VCaP (cell line): Measurements from ENCODE around the gene DHCR7.

Source experiments
- H3K27ac ChIP-seq: fragments of 450-650 bp; 2 replicates; pipeline ENCODE4 v1.5.1; 2017
- TF ChIP-seq, protein P1 (sequence below): fragments of 450-650 bp; conservative IDR thresholded peaks from 2 replicates; pipeline ENCODE4 v1.5.1; 2017; ENCODE audit warnings: mild to moderate bottlenecking, moderate library complexity

DHCR7 gene

GRCh38 chr11:71448257-71449171, at the start of gene DHCR7:
DHCR7 (minus strand) TSS chr11:71448393; CDS start chr11:71444952, 3,441 bp downstream.
- TF ChIP-seq, protein P1, sequence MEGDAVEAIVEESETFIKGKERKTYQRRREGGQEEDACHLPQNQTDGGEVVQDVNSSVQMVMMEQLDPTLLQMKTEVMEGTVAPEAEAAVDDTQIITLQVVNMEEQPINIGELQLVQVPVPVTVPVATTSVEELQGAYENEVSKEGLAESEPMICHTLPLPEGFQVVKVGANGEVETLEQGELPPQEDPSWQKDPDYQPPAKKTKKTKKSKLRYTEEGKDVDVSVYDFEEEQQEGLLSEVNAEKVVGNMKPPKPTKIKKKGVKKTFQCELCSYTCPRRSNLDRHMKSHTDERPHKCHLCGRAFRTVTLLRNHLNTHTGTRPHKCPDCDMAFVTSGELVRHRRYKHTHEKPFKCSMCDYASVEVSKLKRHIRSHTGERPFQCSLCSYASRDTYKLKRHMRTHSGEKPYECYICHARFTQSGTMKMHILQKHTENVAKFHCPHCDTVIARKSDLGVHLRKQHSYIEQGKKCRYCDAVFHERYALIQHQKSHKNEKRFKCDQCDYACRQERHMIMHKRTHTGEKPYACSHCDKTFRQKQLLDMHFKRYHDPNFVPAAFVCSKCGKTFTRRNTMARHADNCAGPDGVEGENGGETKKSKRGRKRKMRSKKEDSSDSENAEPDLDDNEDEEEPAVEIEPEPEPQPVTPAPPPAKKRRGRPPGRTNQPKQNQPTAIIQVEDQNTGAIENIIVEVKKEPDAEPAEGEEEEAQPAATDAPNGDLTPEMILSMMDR, result no peak; the same call in 1 of the 2 replicates
- H3K27ac ChIP-seq, result peak within 1 kb of the TSS; percentile 98

DNA sequence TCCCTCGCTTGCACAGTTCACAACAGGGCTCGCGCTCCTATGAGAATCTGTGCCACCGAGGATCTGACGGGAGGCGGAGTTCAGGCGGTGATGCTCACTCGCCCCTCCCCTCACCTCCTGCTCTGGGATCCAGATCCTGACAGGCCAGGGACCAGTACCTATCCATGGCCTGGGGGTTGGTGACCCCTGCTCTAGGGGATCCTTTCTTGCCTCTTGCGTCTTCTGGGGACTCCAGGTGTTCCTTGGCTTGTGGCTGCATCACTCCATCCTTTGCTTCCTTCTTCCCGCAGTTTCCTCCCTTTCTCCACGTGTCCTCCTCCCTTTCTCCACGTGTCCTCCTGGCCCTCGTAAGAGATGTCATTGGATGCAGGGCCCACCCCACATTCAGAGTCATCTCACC, 48.2 kb upstream of the DHCR7 start:
- TF ChIP-seq, protein P1, result no peak
- no peak overlapping the region for H3K27ac ChIP-seq

DNA sequence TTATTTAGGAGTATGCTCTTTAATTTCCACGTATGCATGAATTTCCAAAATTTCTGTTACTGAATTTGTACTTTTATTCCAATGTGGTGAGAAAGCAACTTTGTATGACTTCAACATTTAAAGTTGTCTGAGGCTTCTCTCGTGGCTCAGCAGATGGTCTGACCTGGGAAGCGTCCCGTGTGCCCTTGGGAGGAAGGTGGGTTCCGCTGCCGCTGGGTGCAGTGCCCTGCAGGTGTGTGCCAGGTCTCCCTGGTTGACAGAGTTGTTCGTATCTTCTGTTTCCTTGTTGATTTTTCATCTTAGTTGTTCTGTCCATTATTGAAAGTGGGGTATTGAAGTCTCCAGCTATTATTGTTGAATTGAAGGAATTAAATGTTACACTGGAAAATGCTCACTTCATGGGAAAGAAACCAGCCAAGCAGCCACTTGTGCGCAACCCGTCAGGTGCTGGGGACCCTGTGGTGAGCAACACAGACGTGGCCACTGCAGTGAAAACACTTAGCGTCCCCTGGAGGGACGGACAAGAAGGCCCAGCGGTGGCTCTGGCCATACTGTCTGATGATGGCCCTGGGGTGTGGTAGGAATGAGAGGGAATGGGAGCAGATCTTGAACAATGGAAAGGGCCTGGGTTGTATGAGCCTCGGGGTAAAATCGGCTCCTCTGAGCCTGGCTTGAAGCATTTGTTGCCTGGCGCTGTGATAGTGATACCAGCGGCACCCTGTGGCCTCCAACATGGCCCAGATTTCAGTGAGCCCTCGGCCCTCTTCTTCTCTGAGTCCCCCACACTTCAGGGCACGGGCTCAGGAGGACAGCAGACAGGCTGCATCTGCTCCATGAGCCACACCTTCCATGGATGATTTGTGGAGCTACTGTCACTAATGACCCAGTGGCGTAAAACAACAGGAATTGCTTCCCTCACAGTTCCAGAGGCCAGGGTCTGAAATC, 47.4 kb upstream of the DHCR7 start:
- TF ChIP-seq, protein P1, result no peak
- H3K27ac ChIP-seq, result no peak overlapping the region

DNA sequence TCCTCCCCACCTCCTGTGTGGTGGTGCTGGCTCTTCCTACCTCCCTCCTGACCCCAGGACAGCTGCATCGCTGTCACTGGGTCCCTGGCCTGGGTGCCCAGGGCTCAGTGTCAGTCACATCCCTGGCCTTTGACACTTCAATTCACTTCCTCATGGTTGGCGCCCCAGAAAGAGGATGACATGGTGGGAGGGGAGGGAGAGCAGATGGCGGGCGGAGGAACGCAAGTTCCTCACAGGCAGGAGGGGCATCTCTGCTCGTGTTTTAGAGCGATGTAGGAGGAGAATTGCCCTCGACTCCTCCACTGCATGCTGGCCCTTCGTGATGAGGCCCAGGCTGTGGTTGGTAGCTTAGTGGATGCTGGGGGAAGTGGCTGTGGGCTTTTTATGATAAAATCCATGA, 43.7 kb upstream of the DHCR7 start:
- TF ChIP-seq, protein P1, result no peak

GRCh38 chr11:71491531-71491930, 43.3 kb upstream of the DHCR7 start:
- H3K27ac ChIP-seq, result no peak overlapping the region
- TF ChIP-seq, protein P1, result no peak

More for the DNA sequence above, 43.7 kb upstream of the DHCR7 start:
- no peak overlapping the region for H3K27ac ChIP-seq

DNA sequence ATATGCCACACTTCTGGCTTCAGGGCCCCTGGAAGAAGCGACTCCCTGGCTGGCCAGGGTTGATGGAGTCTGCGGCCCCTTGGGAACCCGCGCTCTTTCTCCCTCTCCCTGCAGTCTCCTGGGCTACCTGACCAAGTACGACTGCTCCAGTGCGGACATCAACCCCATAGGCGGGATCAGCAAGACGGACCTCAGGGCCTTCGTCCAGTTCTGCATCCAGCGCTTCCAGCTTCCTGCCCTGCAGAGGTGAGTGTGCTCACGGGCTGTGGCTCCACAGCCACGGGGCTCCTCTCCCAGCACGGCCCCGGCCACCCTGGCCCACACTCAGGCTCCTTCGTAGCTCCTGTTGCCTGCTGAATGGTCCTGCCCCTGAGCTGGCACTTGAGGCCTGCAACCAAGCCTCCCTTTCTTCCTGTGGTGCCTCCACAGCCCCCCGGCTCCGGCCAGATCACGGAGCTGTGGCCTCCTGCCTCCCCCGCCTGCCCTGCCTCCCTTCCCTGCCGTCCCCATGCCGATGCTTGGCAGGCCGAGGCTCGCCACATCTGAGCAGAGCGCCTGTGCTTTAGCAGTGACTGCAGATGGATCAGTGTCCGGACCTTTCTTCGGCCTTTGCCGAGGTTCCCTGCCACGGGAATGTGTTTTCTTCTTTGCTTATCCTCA, 42.7 kb upstream of the DHCR7 start:
- no peak overlapping the region for H3K27ac ChIP-seq
- TF ChIP-seq, protein P1, result no peak
